T-helper 1 cell treated with Interleukin-12 subunit alpha and Interleukin-12 subunit beta and Interleukin-4 antibody, amounts not matched to agents 30 ng/mL and 1 ng/mL, for 36 hours (primary cell): Measurements from ENCODE around the gene TM2D3. TPM values are rescaled to one million over a fixed set of nuclear protein-coding genes. Genes with fewer than 3 reads are reported as not detected.

ENCODE experiments used
- intact Hi-C: fragments of 100-400 bp; cut with micrococcal nuclease; formaldehyde crosslinking; loops from one replicate; pipeline ENCODE4 v1.15.1; 2024
- total RNA-seq: library from RNA; stranded (reverse); gene quantifications from 2 replicates; pipeline ENCODE4 v1.2.3, GENCODE V29; 2022

The TM2D3 gene
- total RNA-seq = 44.4 and 46.2 TPM in 2 replicates

- intact Hi-C loops = loop anchor here (1.0 to 5.0 kb wide), 10 partner anchors 11 to 1725 kb away; partner anchors contain the start of genes ASB7, LINS1 and SELENOS
Measured at GRCh38 chr15:101652098-101652785, at the start of gene TM2D3. Gene TM2D3, minus strand, starts transcription at chr15:101652381. Its CDS starts 20 bp downstream, at chr15:101652361.

- intact Hi-C loops = no loop called here
Measured at GRCh38 chr15:101698314-101698713, 46.1 kb upstream of the TM2D3 start.

GRCh38 chr15:101697488-101697887 lies 45.3 kb upstream of the TM2D3 start:
- intact Hi-C loops = loop anchor here (1.0 kb wide), 2 partner anchors 26 to 45 kb away; partner anchors contain the start of gene TM2D3

- intact Hi-C loops = loop anchor here (1.0 kb wide), 2 partner anchors 26 to 45 kb away; partner anchors contain the start of gene TM2D3
Measured at GRCh38 chr15:101696829-101697228, 44.6 kb upstream of the TM2D3 start.

- intact Hi-C loops = no loop called here
Measured at GRCh38 chr15:101694261-101694660, 42.1 kb upstream of the TM2D3 start.

- intact Hi-C loops = loop anchor here (1.0 kb wide), 1 partner anchor 30 kb away; no protein-coding TSS in a partner anchor
Measured at GRCh38 chr15:101692801-101693598, 40.8 kb upstream of the TM2D3 start.

- intact Hi-C loops = no loop called here
Measured at GRCh38 chr15:101689901-101690300, 37.7 kb upstream of the TM2D3 start.

- intact Hi-C loops = no loop called here
Measured at GRCh38 chr15:101686718-101687117, 34.5 kb upstream of the TM2D3 start.

GRCh38 chr15:101684877-101685276 lies 32.7 kb upstream of the TM2D3 start:
- intact Hi-C loops = no loop called here

GRCh38 chr15:101684384-101684783 lies 32.2 kb upstream of the TM2D3 start:
- intact Hi-C loops = no loop called here

GRCh38 chr15:101679806-101680205 lies 27.6 kb upstream of the TM2D3 start:
- intact Hi-C loops = no loop called here

- intact Hi-C loops = no loop called here
Measured at GRCh38 chr15:101676921-101677329, 24.7 kb upstream of the TM2D3 start.

GRCh38 chr15:101675796-101676582 lies 23.8 kb upstream of the TM2D3 start:
- intact Hi-C loops = no loop called here

GRCh38 chr15:101675015-101675414 lies 22.8 kb upstream of the TM2D3 start:
- intact Hi-C loops = no loop called here

GRCh38 chr15:101672298-101672697 lies 20.1 kb upstream of the TM2D3 start:
- intact Hi-C loops = no loop called here

GRCh38 chr15:101669744-101670143 lies 17.6 kb upstream of the TM2D3 start:
- intact Hi-C loops = no loop called here

- intact Hi-C loops = no loop called here
Measured at GRCh38 chr15:101667881-101668280, 15.7 kb upstream of the TM2D3 start.

- intact Hi-C loops = no loop called here
Measured at GRCh38 chr15:101664303-101664913, 12.2 kb upstream of the TM2D3 start.

GRCh38 chr15:101662203-101662602 lies 10.0 kb upstream of the TM2D3 start:
- intact Hi-C loops = no loop called here

GRCh38 chr15:101660005-101660404 lies 7.8 kb upstream of the TM2D3 start:
- intact Hi-C loops = no loop called here
